ENCODE data around the gene ATP8A2.

The ATP8A2 gene

DNA sequence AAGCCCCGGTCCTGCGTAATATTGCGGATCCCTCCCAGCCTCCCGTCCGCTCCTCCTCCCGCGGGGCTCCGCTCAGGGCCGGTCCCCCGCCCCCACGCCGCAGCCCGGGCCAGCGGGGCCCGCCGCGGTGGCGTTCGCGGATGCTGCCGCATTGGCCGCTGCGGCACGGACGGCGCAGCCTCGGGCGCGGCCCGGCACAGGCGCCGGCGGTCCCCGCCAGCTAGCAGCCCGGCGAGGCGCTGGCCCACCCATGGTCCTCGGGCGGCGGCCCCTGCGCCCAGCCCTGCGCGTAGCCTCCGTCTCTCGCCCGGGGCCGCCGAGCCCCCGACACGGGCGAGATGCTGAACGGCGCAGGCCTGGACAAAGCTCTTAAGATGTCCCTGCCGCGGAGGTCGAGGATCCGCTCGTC is at the start of gene ATP8A2:
Gene ATP8A2, plus strand, starts transcription at position 100 of the 409 bp plus-strand sequence. Its CDS starts 239 bp downstream, at position 339.
- DNase-seq (ENCODE audit: extremely low read depth, low read depth): no peak
- TF ChIP-seq, protein P1, sequence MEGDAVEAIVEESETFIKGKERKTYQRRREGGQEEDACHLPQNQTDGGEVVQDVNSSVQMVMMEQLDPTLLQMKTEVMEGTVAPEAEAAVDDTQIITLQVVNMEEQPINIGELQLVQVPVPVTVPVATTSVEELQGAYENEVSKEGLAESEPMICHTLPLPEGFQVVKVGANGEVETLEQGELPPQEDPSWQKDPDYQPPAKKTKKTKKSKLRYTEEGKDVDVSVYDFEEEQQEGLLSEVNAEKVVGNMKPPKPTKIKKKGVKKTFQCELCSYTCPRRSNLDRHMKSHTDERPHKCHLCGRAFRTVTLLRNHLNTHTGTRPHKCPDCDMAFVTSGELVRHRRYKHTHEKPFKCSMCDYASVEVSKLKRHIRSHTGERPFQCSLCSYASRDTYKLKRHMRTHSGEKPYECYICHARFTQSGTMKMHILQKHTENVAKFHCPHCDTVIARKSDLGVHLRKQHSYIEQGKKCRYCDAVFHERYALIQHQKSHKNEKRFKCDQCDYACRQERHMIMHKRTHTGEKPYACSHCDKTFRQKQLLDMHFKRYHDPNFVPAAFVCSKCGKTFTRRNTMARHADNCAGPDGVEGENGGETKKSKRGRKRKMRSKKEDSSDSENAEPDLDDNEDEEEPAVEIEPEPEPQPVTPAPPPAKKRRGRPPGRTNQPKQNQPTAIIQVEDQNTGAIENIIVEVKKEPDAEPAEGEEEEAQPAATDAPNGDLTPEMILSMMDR (IDR thresholded peaks at IDR 0.05; ENCODE audit: low read depth, low read length, missing control alignments): no peak
- H3K4me3 ChIP-seq (replicated peaks; ENCODE audit: low read depth, low read length): peak within 1 kb of the TSS; percentile 21; the same call in 1 of the 2 replicates

DNA sequence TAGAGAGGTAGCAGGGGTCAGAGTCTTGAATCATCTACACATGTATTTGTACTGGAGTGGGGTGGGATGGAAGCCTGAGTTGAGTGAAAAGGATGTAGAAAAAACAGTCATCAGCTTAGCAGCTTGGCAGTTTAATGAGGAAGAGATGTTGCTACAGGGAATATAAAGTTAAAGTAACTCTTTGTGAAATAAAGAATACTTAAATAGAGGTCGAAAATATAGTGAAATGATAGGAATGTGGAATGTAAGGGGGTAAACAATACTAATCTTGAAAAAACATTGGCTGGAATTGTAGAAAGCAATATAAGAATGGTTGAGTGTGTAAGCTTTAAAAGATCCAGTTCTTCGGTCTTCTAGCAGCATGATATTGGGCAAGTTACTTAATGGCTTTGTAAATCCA is 47.7 kb upstream of the ATP8A2 start:
- TF ChIP-seq, protein P1 (IDR thresholded peaks at IDR 0.05; ENCODE audit: low read depth, low read length, missing control alignments): no peak
- H3K4me3 ChIP-seq (replicated peaks; ENCODE audit: low read depth, low read length): no peak overlapping the region
- DNase-seq (ENCODE audit: extremely low read depth, low read depth): no peak

DNA sequence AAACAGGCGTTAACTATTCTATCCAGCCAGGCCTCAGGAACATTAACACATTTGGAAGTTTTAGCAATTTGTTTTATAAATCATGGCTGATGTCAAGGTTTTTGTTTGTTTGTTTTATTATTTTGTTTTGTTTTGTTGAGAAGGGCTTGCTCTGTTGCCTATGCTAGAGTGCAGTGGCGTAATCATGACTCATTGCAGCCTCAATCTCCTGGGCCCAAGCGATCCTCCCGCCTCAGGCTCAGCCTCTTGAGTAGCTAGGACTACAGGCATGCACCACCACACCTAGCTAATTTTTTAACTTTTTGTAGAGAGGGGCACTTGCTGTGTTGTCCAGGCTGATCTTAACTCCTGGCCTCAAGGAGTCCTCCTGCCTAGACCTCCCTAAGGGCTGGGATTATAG is 42.1 kb upstream of the ATP8A2 start:
- DNase-seq (ENCODE audit: extremely low read depth, low read depth): peak; percentile 15
- TF ChIP-seq, protein P1 (IDR thresholded peaks at IDR 0.05; ENCODE audit: low read depth, low read length, missing control alignments): no peak
- H3K4me3 ChIP-seq (replicated peaks; ENCODE audit: low read depth, low read length): no peak overlapping the region

DNA sequence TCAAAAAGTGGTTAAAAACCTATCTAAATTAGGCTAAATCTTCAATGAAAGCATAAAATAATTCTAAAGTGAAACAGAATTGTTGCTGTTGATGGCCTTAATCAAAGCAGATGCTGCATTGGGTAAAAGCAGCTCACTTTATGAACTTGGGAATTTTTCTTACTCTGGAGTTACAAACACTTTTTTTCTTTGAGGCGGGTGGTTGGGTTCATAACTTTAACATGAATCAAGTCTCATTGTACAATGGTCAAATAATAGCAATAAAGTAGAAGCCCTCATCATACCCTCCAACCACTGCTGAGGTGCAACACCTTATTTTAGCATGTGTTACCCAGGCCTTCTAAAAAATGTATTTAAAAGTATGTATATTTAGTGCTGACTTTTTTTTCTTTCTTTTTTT is 41.2 kb upstream of the ATP8A2 start:
- no peak for DNase-seq (ENCODE audit: extremely low read depth, low read depth)
- H3K4me3 ChIP-seq (replicated peaks; ENCODE audit: low read depth, low read length): no peak overlapping the region
- TF ChIP-seq, protein P1 (IDR thresholded peaks at IDR 0.05; ENCODE audit: low read depth, low read length, missing control alignments): no peak

DNA sequence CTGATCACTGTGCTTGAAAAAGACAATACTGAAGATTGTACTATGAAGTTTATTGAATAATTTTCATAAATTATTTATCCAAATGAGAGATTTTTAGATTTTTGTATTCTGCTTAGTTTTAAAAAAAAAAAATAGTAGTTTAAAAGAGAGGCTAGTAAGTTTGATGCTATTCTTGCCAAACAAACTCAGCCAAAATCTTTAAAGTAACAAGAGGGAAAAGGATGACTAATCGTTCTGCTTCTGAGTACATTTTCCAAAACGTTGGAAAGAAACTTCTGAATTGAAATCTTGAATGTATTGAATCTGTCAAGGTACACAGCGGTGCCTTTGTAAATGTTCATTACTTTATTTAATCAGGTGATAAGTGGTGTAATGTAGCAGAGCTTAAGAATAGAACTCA is 35.9 kb upstream of the ATP8A2 start:
- H3K4me3 ChIP-seq (replicated peaks; ENCODE audit: low read depth, low read length): no peak overlapping the region
- TF ChIP-seq, protein P1 (IDR thresholded peaks at IDR 0.05; ENCODE audit: low read depth, low read length, missing control alignments): no peak
- no peak for DNase-seq (ENCODE audit: extremely low read depth, low read depth)

DNA sequence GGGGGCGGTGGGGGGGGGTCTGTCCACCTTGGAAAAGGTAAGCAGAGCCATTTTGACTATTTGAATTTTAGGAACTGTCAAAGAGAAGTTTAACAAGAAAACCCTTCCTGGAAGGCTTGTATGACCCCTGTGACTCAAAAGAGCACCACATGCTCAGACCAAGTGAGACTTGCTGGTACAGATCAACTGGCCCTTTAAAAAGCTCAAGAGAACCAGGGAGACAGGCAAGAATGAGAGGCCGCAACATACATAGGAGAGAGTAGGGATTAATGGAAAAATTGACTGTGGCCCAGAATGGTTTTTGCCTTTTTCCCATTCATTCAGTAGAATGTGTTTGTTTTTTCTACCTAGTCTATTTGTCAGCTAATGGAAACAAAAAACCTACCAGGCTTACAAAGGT is 26.2 kb upstream of the ATP8A2 start:
- TF ChIP-seq, protein P1 (IDR thresholded peaks at IDR 0.05; ENCODE audit: low read depth, low read length, missing control alignments): no peak
- no peak overlapping the region for H3K4me3 ChIP-seq (replicated peaks; ENCODE audit: low read depth, low read length)
- DNase-seq (ENCODE audit: extremely low read depth, low read depth): no peak

DNA sequence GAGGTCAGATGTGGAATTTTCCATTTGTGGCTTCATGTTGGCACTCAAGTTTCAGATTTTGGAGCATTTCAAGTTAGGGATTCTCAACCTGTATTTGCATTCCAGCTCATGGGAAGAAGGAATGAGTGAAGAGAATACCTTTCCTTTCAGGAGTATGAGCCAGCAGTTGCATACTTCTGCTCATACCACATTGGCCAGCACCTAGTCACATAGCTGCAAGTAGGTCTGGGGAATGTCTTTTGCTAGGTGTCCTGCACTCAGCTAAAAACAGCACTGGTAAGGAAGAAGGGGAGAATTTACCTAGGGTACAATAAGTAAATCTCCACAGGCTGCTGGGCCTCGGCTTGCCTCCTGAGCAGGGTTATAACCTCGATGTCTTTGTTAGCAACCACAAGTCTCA is 24.6 kb upstream of the ATP8A2 start:
- no peak for DNase-seq (ENCODE audit: extremely low read depth, low read depth)
- TF ChIP-seq, protein P1 (IDR thresholded peaks at IDR 0.05; ENCODE audit: low read depth, low read length, missing control alignments): no peak

More for the DNA sequence above, 24.6 kb upstream of the ATP8A2 start:
- H3K4me3 ChIP-seq (replicated peaks; ENCODE audit: low read depth, low read length): no peak overlapping the region

Measured in HFF-Myc (cell line).